Neural cell (in vitro differentiated cells): ENCODE data around the gene ZNF284. TPM values are rescaled to one million over a fixed set of nuclear protein-coding genes. Genes with fewer than 3 reads are reported as not detected.

ENCODE experiments used
- H2AFZ ChIP-seq: fragments of 200-600, 300-800 bp; sonication (generic), shearing (Covaris generic); 2 replicates; pipeline ENCODE4 v1.6.0; 2014; ENCODE audit warnings: low read depth, mild to moderate bottlenecking, antibody characterized with exemption, low read length, moderate library complexity
- H3F3A ChIP-seq: fragments of 200-600 bp; shearing (Covaris generic); 2 replicates; pipeline ENCODE4 v1.6.1; 2016; ENCODE audit warnings: mild to moderate bottlenecking, moderate library complexity, mixed read lengths, antibody characterized with exemption, low read length; ENCODE audit not compliant: insufficient read depth, poor library complexity, severe bottlenecking
- H3K27ac ChIP-seq: fragments of 200-600, 300-800 bp; sonication (generic), shearing (Covaris generic); 2 replicates; pipeline ENCODE4 v1.5.1; 2014; ENCODE audit warnings: mild to moderate bottlenecking, low read length, moderate library complexity
- H3K27me3 ChIP-seq: fragments of 300-800, 200-600 bp; sonication (generic), shearing (Covaris generic); 2 replicates; pipeline ENCODE4 v1.6.0; 2014; ENCODE audit warnings: mild to moderate bottlenecking, low read depth, low read length, moderate library complexity; ENCODE audit not compliant: insufficient read depth
- H3K36me3 ChIP-seq: fragments of 300-800, 200-600 bp; sonication (generic), shearing (Covaris generic); 2 replicates; pipeline ENCODE4 v1.5.1; 2014; ENCODE audit warnings: mild to moderate bottlenecking, antibody characterized with exemption, low read length, moderate library complexity; ENCODE audit not compliant: insufficient read depth
- H3K4me2 ChIP-seq: fragments of 300-800, 200-600 bp; sonication (generic), shearing (Covaris generic); 2 replicates; pipeline ENCODE4 v1.6.0; 2014; ENCODE audit warnings: mild to moderate bottlenecking, low read length
- H3K4me3 ChIP-seq: fragments of 300-800, 200-600 bp; sonication (generic), shearing (Covaris generic); 2 replicates; pipeline ENCODE4 v1.5.1; 2014; ENCODE audit warnings: mild to moderate bottlenecking, low read length, moderate library complexity
- H3K79me2 ChIP-seq: fragments of 200-600 bp; shearing (Covaris generic); replicated peaks from 2 replicates; pipeline ENCODE4 v1.6.0; 2014; ENCODE audit warnings: mild to moderate bottlenecking, low read length, moderate library complexity; ENCODE audit not compliant: insufficient read depth
- H3K9ac ChIP-seq: fragments of 300-800, 200-600 bp; sonication (generic), shearing (Covaris generic); 2 replicates; pipeline ENCODE4 v1.6.1; 2016; ENCODE audit warnings: mild to moderate bottlenecking, low read length, mixed read lengths
- H3K9me2 ChIP-seq: fragments of 200-600 bp; shearing (Covaris generic); 2 replicates; pipeline ENCODE4 v1.6.1; 2016; ENCODE audit warnings: mild to moderate bottlenecking, low read length, mixed read lengths; ENCODE audit not compliant: insufficient read depth
- H3K9me3 ChIP-seq: fragments of 200-600, 300-800 bp; sonication (generic), shearing (Covaris generic); 2 replicates; pipeline ENCODE4 v1.6.1; 2016; ENCODE audit warnings: mild to moderate bottlenecking, mixed run types, low read length, moderate library complexity, mixed read lengths
- H4K20me1 ChIP-seq: fragments of 200-600 bp; shearing (Covaris generic); 2 replicates; pipeline ENCODE4 v1.6.1; 2016; ENCODE audit warnings: mild to moderate bottlenecking, mixed run types; ENCODE audit not compliant: insufficient read depth
- CTCF ChIP-seq: fragments of 450-650 bp; IDR thresholded peaks from 2 replicates; pipeline ENCODE4 v1.5.1; 2014; ENCODE audit warnings: antibody characterized with exemption, mild to moderate bottlenecking, moderate library complexity; ENCODE audit not compliant: poor library complexity, severe bottlenecking
- EP300 ChIP-seq: fragments of 450-650 bp; conservative IDR thresholded peaks from 2 replicates; pipeline ENCODE4 v1.6.1; 2014; ENCODE audit warnings: antibody characterized with exemption, mild to moderate bottlenecking, moderate library complexity; ENCODE audit not compliant: poor library complexity, severe bottlenecking
- EZH2 ChIP-seq: fragments of 200-600, 300-800 bp; shearing (Covaris generic), sonication (generic); IDR thresholded peaks from 2 replicates; pipeline ENCODE4 v1.6.1; 2014; ENCODE audit warnings: antibody characterized with exemption, low read length, borderline replicate concordance, mild to moderate bottlenecking; ENCODE audit not compliant: insufficient read depth, poor library complexity, severe bottlenecking
- MXI1 ChIP-seq: fragments of 450-650 bp; conservative IDR thresholded peaks from 2 replicates; pipeline ENCODE4 v1.6.1; 2014; ENCODE audit warnings: antibody characterized with exemption, mild to moderate bottlenecking; ENCODE audit not compliant: poor library complexity, severe bottlenecking
- POLR2AphosphoS5 ChIP-seq: IDR thresholded peaks from 2 replicates; pipeline ENCODE4 v1.6.1; 2012
- RAD21 ChIP-seq: fragments of 450-650 bp; conservative IDR thresholded peaks from 2 replicates; pipeline ENCODE4 v1.6.1; 2014; ENCODE audit warnings: antibody characterized with exemption, mild to moderate bottlenecking, moderate library complexity
- REST ChIP-seq: IDR thresholded peaks from 2 replicates; pipeline ENCODE4 v1.6.1; 2012; ENCODE audit warnings: borderline replicate concordance
- SMC3 ChIP-seq: fragments of 450-650 bp; conservative IDR thresholded peaks from 2 replicates; pipeline ENCODE4 v1.6.1; 2014; ENCODE audit warnings: antibody characterized with exemption, mild to moderate bottlenecking, moderate library complexity; ENCODE audit not compliant: poor library complexity
- TAF1 ChIP-seq: IDR thresholded peaks from 2 replicates; pipeline ENCODE4 v1.6.1; 2012; ENCODE audit warnings: low read depth
- polyA plus RNA-seq: library from polyadenylated mRNA; depleted of rRNA; stranded (reverse); fragments of >200 nt; gene quantifications from 2 replicates; pipeline ENCODE4 v1.2.3, GENCODE V29; 2014

ZNF284 gene
- polyA plus RNA-seq, 1 donor from 2014 or later = 3.8 TPM

GRCh38 chr19:44032001-44032610 lies 39.9 kb upstream of the ZNF284 start:
- Histone ChIP-seq H3K9me2 (no peaks in the 10 kb centered on the region), H3K27me3 (no peaks in the 10 kb centered on the region), H3K36me3 (peaks cover 28% of the 10 kb centered on the region), H3K27ac (no peak overlapping the region), H3K4me2 (no peak overlapping the region), H3F3A (no peaks in the 10 kb centered on the region), H3K9me3 (peaks cover 17% of the 10 kb centered on the region), H3K9ac (no peak overlapping the region), H3K4me3 (no peak overlapping the region), H3K79me2 (no peaks in the 10 kb centered on the region), H2AFZ (no peak overlapping the region), H4K20me1 (no peaks in the 10 kb centered on the region)
- no peak for TF ChIP-seq EP300
- TF ChIP-seq TAF1 = no peak
- TF ChIP-seq POLR2AphosphoS5 = no peak
- no peak for TF ChIP-seq RAD21
- no peak for TF ChIP-seq EZH2
- no peak for TF ChIP-seq REST
- no peak for TF ChIP-seq CTCF

- Histone ChIP-seq H3K9me3 (no peaks in the 10 kb centered on the region), H2AFZ (no peak overlapping the region), H3K79me2 (no peaks in the 10 kb centered on the region), H4K20me1 (no peaks in the 10 kb centered on the region), H3K9ac (no peak overlapping the region), H3K27me3 (no peaks in the 10 kb centered on the region), H3K27ac (no peak overlapping the region), H3K4me2 (no peak overlapping the region), H3F3A (no peaks in the 10 kb centered on the region), H3K36me3 (no peaks in the 10 kb centered on the region), H3K9me2 (no peaks in the 10 kb centered on the region), H3K4me3 (no peak overlapping the region)
- TF ChIP-seq REST (no peak), EP300 (no peak), RAD21 (no peak), MXI1 (no peak), SMC3 (no peak), TAF1 (no peak), EZH2 (no peak), CTCF (no peak), POLR2AphosphoS5 (no peak)
Observed at GRCh38 chr19:44042147-44042546, 29.8 kb upstream of the ZNF284 start.
